GM23248 (cell line): ENCODE data around the gene DCLRE1B. TPM values are rescaled to one million over a fixed set of nuclear protein-coding genes. Genes with fewer than 3 reads are reported as not detected.
"Not testable (repeated sequence)": the region's sequence is repeated elsewhere in the genome, so short reads cannot be mapped to it uniquely, and the experiment has no call there.

ENCODE experiments used
- DNase-seq: peaks from one replicate; pipeline ENCODE4 v3.0.0-alpha.2; 2015
- H2AFZ ChIP-seq: fragments of 200-600 bp; sonication (generic); 2 replicates; pipeline ENCODE4 v1.6.1; 2016; ENCODE audit warnings: antibody characterized with exemption
- H3F3A ChIP-seq: fragments of 200-600 bp; sonication (generic); 2 replicates; pipeline ENCODE4 v1.6.1; 2016; ENCODE audit warnings: mild to moderate bottlenecking, antibody characterized with exemption, mixed run types; ENCODE audit not compliant: insufficient read depth
- H3K27ac ChIP-seq: fragments of 200-600 bp; sonication (generic); 2 replicates; pipeline ENCODE4 v1.5.1; 2016; ENCODE audit warnings: mild to moderate bottlenecking
- H3K27me3 ChIP-seq: fragments of 200-600 bp; sonication (generic); replicated peaks from 2 replicates; pipeline ENCODE4 v1.6.1; 2016; ENCODE audit warnings: mild to moderate bottlenecking; ENCODE audit not compliant: insufficient read depth
- H3K36me3 ChIP-seq: fragments of 200-600 bp; sonication (generic); 2 replicates; pipeline ENCODE4 v1.6.1; 2016; ENCODE audit warnings: low read depth, mild to moderate bottlenecking
- H3K4me1 ChIP-seq: fragments of 200-600 bp; sonication (generic); 2 replicates; pipeline ENCODE4 v1.6.1; 2016; ENCODE audit warnings: mild to moderate bottlenecking; ENCODE audit not compliant: insufficient read depth
- H3K4me2 ChIP-seq: fragments of 200-600 bp; sonication (generic); one replicate; pipeline ENCODE4 v1.6.1; 2016; ENCODE audit warnings: mild to moderate bottlenecking; ENCODE audit not compliant: unreplicated experiment
- H3K4me3 ChIP-seq: fragments of 200-600 bp; sonication (generic); 2 replicates; pipeline ENCODE4 v1.5.1; 2016; ENCODE audit warnings: mild to moderate bottlenecking
- H3K79me2 ChIP-seq: fragments of 200-600 bp; sonication (generic); 2 replicates; pipeline ENCODE4 v1.6.1; 2016; ENCODE audit warnings: mild to moderate bottlenecking; ENCODE audit not compliant: insufficient read depth
- H3K9ac ChIP-seq: fragments of 200-600 bp; sonication (generic); 2 replicates; pipeline ENCODE4 v1.6.1; 2016; ENCODE audit warnings: mild to moderate bottlenecking
- H3K9me2 ChIP-seq: fragments of 200-600 bp; sonication (generic); 2 replicates; pipeline ENCODE4 v1.6.1; 2016; ENCODE audit warnings: mixed run types, mild to moderate bottlenecking, moderate library complexity; ENCODE audit not compliant: insufficient read depth
- H3K9me3 ChIP-seq: fragments of 200-600 bp; sonication (generic); one replicate; pipeline ENCODE4 v1.6.1; 2017; ENCODE audit warnings: low read depth
- H4K20me1 ChIP-seq: fragments of 200-600 bp; sonication (generic); 2 replicates; pipeline ENCODE4 v1.6.0; 2016; ENCODE audit not compliant: insufficient read depth
- EZH2 ChIP-seq: fragments of 200-600 bp; sonication (generic); IDR thresholded peaks from 2 replicates; pipeline ENCODE4 v1.6.1; 2018; ENCODE audit warnings: antibody characterized with exemption, mild to moderate bottlenecking; ENCODE audit not compliant: insufficient read depth, poor library complexity, severe bottlenecking
- EZH2phosphoT487 ChIP-seq: fragments of 200-600 bp; sonication (generic); IDR thresholded peaks from 2 replicates; pipeline ENCODE4 v1.6.1; 2018; ENCODE audit warnings: antibody characterized with exemption, moderate library complexity, mild to moderate bottlenecking, low read depth; ENCODE audit not compliant: insufficient read depth
- WGBS, 2 experiments: methylation state at CpG; one replicate each; pipeline ENCODE4 v1.1.6; 2015 to 2017; ENCODE audit warnings: low lambda C conversion rate in 2 of 2, low coverage in 1 of 2; ENCODE audit errors: missing lambda C conversion rate in 2 of 2; 5-methylcytosine and 5-hydroxymethylcytosine counted together
- in situ Hi-C: fragments of 300-500 bp; cut with MboI; formaldehyde crosslinking; loops from 2 replicates; pipeline ENCODE4 v1.15.0; 2020
- polyA plus RNA-seq: library from polyadenylated mRNA; unstranded; fragments of >200 nt; fragmentation: Nextera tagmentation; extraction: Ambion mirVana; gene quantifications from 2 replicates; pipeline ENCODE4 v1.2.1, GENCODE V29; 2016
- total RNA-seq: library from RNA; depleted of rRNA; stranded (reverse); fragments of >200 nt; shearing (Covaris generic); gene quantifications from 2 replicates; pipeline ENCODE4 v1.2.3, GENCODE V29; 2014

DCLRE1B gene
- total and polyA plus RNA-seq, 2 experiments from 2014 or later: 6.5 to 6.9 TPM

DNA sequence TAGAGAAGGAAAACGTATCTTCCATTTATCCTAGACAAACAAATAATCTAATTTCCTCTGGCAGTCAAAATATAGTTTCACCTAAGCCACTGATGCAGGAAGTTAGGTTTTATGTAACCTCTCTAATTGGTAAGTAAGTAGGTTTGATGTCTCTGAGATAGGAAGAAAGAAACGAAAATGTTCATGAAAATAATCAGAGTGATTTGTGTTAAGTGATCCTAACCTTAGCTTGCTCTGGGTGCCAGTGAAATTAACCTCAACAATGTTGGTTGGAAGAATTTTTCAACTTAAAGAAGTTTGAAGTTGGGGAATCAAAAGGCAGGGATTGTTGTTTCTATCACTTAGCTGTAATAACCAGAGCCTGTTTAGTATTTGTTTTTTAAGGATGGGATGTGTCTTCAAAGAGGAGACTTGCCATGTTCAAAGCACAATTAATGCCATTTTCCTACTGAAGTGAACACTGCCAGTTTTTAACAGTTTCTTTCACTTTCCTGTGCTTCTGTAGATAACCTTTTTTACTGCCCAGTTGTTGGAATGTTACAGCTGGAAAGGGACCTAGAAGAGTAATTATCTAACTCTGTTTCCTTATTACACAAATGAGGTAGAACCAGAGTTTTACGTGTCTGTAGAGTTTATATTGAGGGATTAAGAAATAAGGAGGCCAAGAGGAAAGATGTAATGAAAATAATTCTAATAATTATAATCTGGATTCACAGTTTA, 42.4 kb downstream of the DCLRE1B start:
- WGBS, 2 experiments: 44 to 46% methylated on average over 3 of the region's 3 CpGs
- H3K9ac ChIP-seq: no peak overlapping the region
- no peak overlapping the region for H3K4me3 ChIP-seq
- H2AFZ ChIP-seq: no peak overlapping the region
- no peak for TF ChIP-seq EZH2
- no peak for TF ChIP-seq EZH2phosphoT487
- H3K79me2 ChIP-seq: peaks cover 100% of the 10 kb centered on the region
- H3F3A ChIP-seq: 0 out of 2 replicates have a peak, but pooled peaks cover 11% of the 10 kb centered on the region
- H3K36me3 ChIP-seq: peaks cover 14% of the 10 kb centered on the region
- no peak overlapping the region for H3K27ac ChIP-seq
- H4K20me1 ChIP-seq: no peaks in the 10 kb centered on the region
- no peak overlapping the region for H3K4me2 ChIP-seq
- H3K27me3 ChIP-seq: no peaks in the 10 kb centered on the region
- H3K9me2 ChIP-seq: no peaks in the 10 kb centered on the region
- in situ Hi-C loops: loop anchor here (25.0 kb wide), 1 partner anchor 810 kb away; no protein-coding TSS in a partner anchor
- DNase-seq: no peak
- H3K9me3 ChIP-seq: no peaks in the 10 kb centered on the region
- no peaks in the 10 kb centered on the region for H3K4me1 ChIP-seq

DNA sequence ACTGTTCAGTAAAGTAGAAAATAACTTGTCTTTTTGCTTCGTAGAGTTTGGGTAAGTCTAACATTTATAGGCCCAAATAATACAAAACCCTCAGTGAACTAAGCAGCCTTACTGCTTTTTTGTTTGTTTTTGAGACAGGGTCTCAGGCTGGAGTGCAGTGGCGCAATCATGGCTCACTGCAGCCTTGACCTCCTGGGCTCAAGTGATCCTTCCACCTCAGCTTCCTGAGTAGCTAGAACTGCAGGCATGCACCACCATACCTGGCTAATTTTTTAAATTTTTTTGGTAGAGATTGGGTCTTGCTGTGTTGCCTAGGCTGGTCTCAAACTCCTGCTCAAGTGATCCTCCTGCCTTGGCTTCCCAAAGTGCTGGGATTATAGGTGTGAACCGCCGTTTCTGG, 43.0 kb downstream of the DCLRE1B start:
- H3K27ac ChIP-seq, H3K9me2 ChIP-seq, H3K9me3 ChIP-seq, H3K9ac ChIP-seq, H2AFZ ChIP-seq, H3F3A ChIP-seq, H4K20me1 ChIP-seq, DNase-seq, H3K27me3 ChIP-seq, H3K4me1 ChIP-seq, H3K4me2 ChIP-seq, H3K4me3 ChIP-seq: not testable (repeated sequence)
- peaks cover 98% of the 10 kb centered on the region for H3K79me2 ChIP-seq
- in situ Hi-C loops: loop anchor here (25.0 kb wide), 1 partner anchor 811 kb away; no protein-coding TSS in a partner anchor
- WGBS, 2 experiments: 79 to 81% methylated on average over 4 of the region's 4 CpGs
- H3K36me3 ChIP-seq: peaks cover 11% of the 10 kb centered on the region

- H3K4me1 ChIP-seq: no peaks in the 10 kb centered on the region
- TF ChIP-seq EZH2phosphoT487: no peak
- no peak for TF ChIP-seq EZH2
- H3K27me3 ChIP-seq: no peaks in the 10 kb centered on the region
- no peak overlapping the region for H3K9ac ChIP-seq
- no peaks in the 10 kb centered on the region for H3K9me2 ChIP-seq
- H3K27ac ChIP-seq: no peak overlapping the region
- no peaks in the 10 kb centered on the region for H3K9me3 ChIP-seq
- H2AFZ ChIP-seq: no peak overlapping the region
- no peaks in the 10 kb centered on the region for H4K20me1 ChIP-seq
- H3K36me3 ChIP-seq: peaks cover 4% of the 10 kb centered on the region; the same call in 1 of the 2 replicates
- H3K79me2 ChIP-seq: peaks cover 98% of the 10 kb centered on the region
- peak; percentile 31 for DNase-seq
- no peak overlapping the region for H3K4me3 ChIP-seq
- H3F3A ChIP-seq: 0 out of 2 replicates have a peak, but pooled peaks cover 4% of the 10 kb centered on the region
- 84 to 91% methylated on average over 5 of the region's 5 CpGs for WGBS, 2 experiments
- no peak overlapping the region for H3K4me2 ChIP-seq
- in situ Hi-C loops: loop anchor here (25.0 kb wide), 1 partner anchor 812 kb away; no protein-coding TSS in a partner anchor
Observed at GRCh38 chr1:113949007-113949406, 43.9 kb downstream of the DCLRE1B start.

DNA sequence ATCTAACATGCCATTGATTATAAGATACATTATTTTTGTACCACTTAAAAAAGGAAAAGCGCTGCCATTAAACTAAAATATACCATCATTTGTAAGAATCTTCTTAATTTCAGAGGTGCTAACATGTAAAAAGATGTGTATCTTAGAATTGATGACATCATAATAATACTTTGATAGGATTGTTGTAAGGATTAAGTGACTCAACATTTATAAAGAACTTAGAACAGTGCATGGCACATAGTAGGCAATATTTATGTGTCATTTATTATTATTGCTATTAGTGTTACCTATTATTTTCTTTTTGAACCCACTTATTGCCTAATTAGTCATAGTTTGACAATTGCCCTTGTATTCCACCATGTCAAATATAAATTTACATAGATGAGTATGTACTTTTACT, 45.8 kb downstream of the DCLRE1B start:
- Histone ChIP-seq H2AFZ (no peak overlapping the region), H3K9me2 (no peaks in the 10 kb centered on the region), H3K79me2 (peaks cover 94% of the 10 kb centered on the region), H3K4me3 (no peak overlapping the region), H3K36me3 (peaks cover 17% of the 10 kb centered on the region), H3K4me1 (no peaks in the 10 kb centered on the region), H3K9me3 (no peaks in the 10 kb centered on the region), H3F3A (0 out of 2 replicates have a peak, but pooled peaks cover 4% of the 10 kb centered on the region), H3K27ac (no peak overlapping the region), H3K9ac (no peak overlapping the region), H4K20me1 (no peaks in the 10 kb centered on the region), H3K27me3 (no peaks in the 10 kb centered on the region), H3K4me2 (no peak overlapping the region)
- in situ Hi-C loops: no loop called here
- 97 to 100% methylated on average over 1 of the region's 1 CpG for WGBS, 2 experiments
- TF ChIP-seq EZH2: no peak
- no peak for TF ChIP-seq EZH2phosphoT487
- DNase-seq: no peak
